K562 (cell line): ENCODE data around the gene USP48. TPM values are rescaled to one million over a fixed set of nuclear protein-coding genes. Genes with fewer than 3 reads are reported as not detected.

Experiments
- ARID1B ChIP-seq: fragments of 450-650 bp; IDR thresholded peaks from 2 replicates; pipeline ENCODE4 v1.6.1; 2016; ENCODE audit warnings: antibody characterized with exemption, mild to moderate bottlenecking, inconsistent platforms
- EWSR1 ChIP-seq: fragments of 450-650 bp; IDR thresholded peaks from 2 replicates; pipeline ENCODE4 v1.6.1; 2018; ENCODE audit warnings: borderline replicate concordance, mild to moderate bottlenecking, low read depth, moderate library complexity; ENCODE audit not compliant: partially characterized antibody
- HDGF ChIP-seq: fragments of 450-650 bp; IDR thresholded peaks from 2 replicates; pipeline ENCODE4 v1.6.1; 2016
- HNRNPL ChIP-seq: fragments of 200-400 bp; formaldehyde crosslinking; IDR thresholded peaks from 2 replicates; pipeline ENCODE4 v1.6.1; 2017; ENCODE audit warnings: low read depth, mild to moderate bottlenecking, low read length
- KAT7 ChIP-seq: sonication (generic); formaldehyde crosslinking; IDR thresholded peaks from 2 replicates; pipeline ENCODE4 v1.8.0; 2022; ENCODE audit warnings: missing genetic modification reagents, mild to moderate bottlenecking, borderline replicate concordance
- KDM5B ChIP-seq: fragments of 200-600 bp; sonication (generic); IDR thresholded peaks from 2 replicates; pipeline ENCODE4 v1.6.1; 2012; ENCODE audit warnings: low read depth, mild to moderate bottlenecking, moderate library complexity, low read length, control low read depth, inconsistent platforms; ENCODE audit not compliant: insufficient replicate concordance
- KLF1 ChIP-seq: fragments of 450-650 bp; IDR thresholded peaks from 2 replicates; pipeline ENCODE4 v1.6.1; 2016; ENCODE audit warnings: missing genetic modification characterization, missing compliant biosample characterization
- L3MBTL2 ChIP-seq: fragments of 450-650 bp; IDR thresholded peaks from 2 replicates; pipeline ENCODE4 v1.6.1; 2016; ENCODE audit warnings: mild to moderate bottlenecking, moderate library complexity
- NELFE ChIP-seq: IDR thresholded peaks from 2 replicates; pipeline ENCODE4 v1.6.1; 2011; ENCODE audit warnings: mild to moderate bottlenecking; ENCODE audit not compliant: insufficient read depth, insufficient read length
- NFYB ChIP-seq: IDR thresholded peaks from 2 replicates; pipeline ENCODE4 v1.6.1; 2011; ENCODE audit warnings: mild to moderate bottlenecking, moderate library complexity; ENCODE audit not compliant: insufficient read length; ENCODE audit errors: extremely low read depth
- OTX1 ChIP-seq: fragments of 450-650 bp; formaldehyde crosslinking; IDR thresholded peaks from 2 replicates; pipeline ENCODE4 v1.4.0; 2022; ENCODE audit warnings: mild to moderate bottlenecking
- PHB ChIP-seq: fragments of 250-450 bp; sonication (Bioruptor Pico); IDR thresholded peaks from 2 replicates; pipeline ENCODE4 v1.5.0; 2021
- PTBP1 ChIP-seq: fragments of 200-400 bp; formaldehyde crosslinking; IDR thresholded peaks from 2 replicates; pipeline ENCODE4 v1.6.1; 2017; ENCODE audit warnings: low read depth, low read length
- RFX5 ChIP-seq: IDR thresholded peaks from 2 replicates; pipeline ENCODE4 v1.6.1; 2011; ENCODE audit warnings: low read depth, mild to moderate bottlenecking, improper control_type of control experiment, low read length
- SMARCA4 ChIP-seq: fragments of 450-650 bp; IDR thresholded peaks from 2 replicates; pipeline ENCODE4 v1.6.1; 2016
- TGIF2 ChIP-seq: sonication (generic); formaldehyde crosslinking; IDR thresholded peaks from 2 replicates; pipeline ENCODE4 v1.8.1; 2022; ENCODE audit warnings: mild to moderate bottlenecking, missing genetic modification reagents, moderate library complexity
- ZKSCAN1 ChIP-seq: fragments of 150-350 bp; IDR thresholded peaks from 2 replicates; pipeline ENCODE4 v1.6.1; 2016; ENCODE audit warnings: low read depth, low read length
- ZNF197 ChIP-seq: fragments of 200-800 bp; sonication (Bioruptor generic); IDR thresholded peaks from 2 replicates; pipeline ENCODE4 v1.6.1; 2016; ENCODE audit warnings: low read depth, missing genetic modification characterization, missing compliant biosample characterization
- ZNF232 ChIP-seq: sonication (generic); formaldehyde crosslinking; IDR thresholded peaks from 2 replicates; pipeline ENCODE4 v1.8.0; 2022; ENCODE audit warnings: mild to moderate bottlenecking, missing genetic modification reagents
- ZNF699 ChIP-seq: fragments of 250-450 bp; sonication (Bioruptor Pico); IDR thresholded peaks from 2 replicates; pipeline ENCODE4 v1.8.0; 2021; ENCODE audit warnings: mild to moderate bottlenecking, moderate library complexity; ENCODE audit not compliant: insufficient replicate concordance
- ZNF79 ChIP-seq: fragments of 250-450 bp; sonication (Bioruptor Pico); IDR thresholded peaks from 2 replicates; pipeline ENCODE4 v1.4.0; 2020; ENCODE audit warnings: low read depth, mild to moderate bottlenecking, moderate library complexity
- polyA plus RNA-seq, 8 experiments: library from polyadenylated mRNA; depleted of rRNA in 4 of 8; stranded (reverse) in 5 of 8; unstranded in 3 of 8; fragments of >200 nt; fragmentation: Nextera tagmentation in 2 of 8; fragmentation: Illumina TruSeq in 1 of 8; extraction: Ambion mirVana in 2 of 8; extraction: Trizol in 1 of 8; gene quantifications; 2 replicates each; pipeline versions ENCODE4 v1.2.1 to v1.2.3, GENCODE V29; 2011 to 2014; ENCODE audit warnings: inconsistent platforms in 1 of 8, missing spikeins in 1 of 8
- total RNA-seq, 7 experiments: library from RNA; depleted of rRNA in 6 of 7; stranded (reverse); fragments of >200 nt in 6 of 7; fragmentation: Illumina TruSeq in 2 of 7; extraction: Trizol in 2 of 7; gene quantifications; 2 replicates each; pipeline versions ENCODE4 v1.2.1 to v1.2.3, GENCODE V29; 2011 to 2021; ENCODE audit warnings: low replicate concordance in 1 of 7
- TF ChIP-seq, protein P1 (sequence below): sonication (generic); formaldehyde crosslinking; IDR thresholded peaks from 2 replicates; pipeline ENCODE4 v1.9.0; 2022; ENCODE audit warnings: mild to moderate bottlenecking, missing genetic modification reagents
- TF ChIP-seq, protein P2 (sequence below): fragments of 450-650 bp; IDR thresholded peaks from 2 replicates; pipeline ENCODE4 v1.6.1; 2017; ENCODE audit warnings: antibody characterized with exemption, mild to moderate bottlenecking
- TF ChIP-seq, protein P3 (sequence below): fragments of 200-800 bp; sonication (Bioruptor generic); IDR thresholded peaks from 2 replicates; pipeline ENCODE4 v1.6.1; 2017; ENCODE audit warnings: missing genetic modification characterization, missing compliant biosample characterization

The USP48 gene
- total and polyA plus RNA-seq, 9 of the 15 experiments (the other 6 are each of a cell fraction or from before 2014, with no cell fraction given): 23.3 to 123 (median 106) TPM

DNA sequence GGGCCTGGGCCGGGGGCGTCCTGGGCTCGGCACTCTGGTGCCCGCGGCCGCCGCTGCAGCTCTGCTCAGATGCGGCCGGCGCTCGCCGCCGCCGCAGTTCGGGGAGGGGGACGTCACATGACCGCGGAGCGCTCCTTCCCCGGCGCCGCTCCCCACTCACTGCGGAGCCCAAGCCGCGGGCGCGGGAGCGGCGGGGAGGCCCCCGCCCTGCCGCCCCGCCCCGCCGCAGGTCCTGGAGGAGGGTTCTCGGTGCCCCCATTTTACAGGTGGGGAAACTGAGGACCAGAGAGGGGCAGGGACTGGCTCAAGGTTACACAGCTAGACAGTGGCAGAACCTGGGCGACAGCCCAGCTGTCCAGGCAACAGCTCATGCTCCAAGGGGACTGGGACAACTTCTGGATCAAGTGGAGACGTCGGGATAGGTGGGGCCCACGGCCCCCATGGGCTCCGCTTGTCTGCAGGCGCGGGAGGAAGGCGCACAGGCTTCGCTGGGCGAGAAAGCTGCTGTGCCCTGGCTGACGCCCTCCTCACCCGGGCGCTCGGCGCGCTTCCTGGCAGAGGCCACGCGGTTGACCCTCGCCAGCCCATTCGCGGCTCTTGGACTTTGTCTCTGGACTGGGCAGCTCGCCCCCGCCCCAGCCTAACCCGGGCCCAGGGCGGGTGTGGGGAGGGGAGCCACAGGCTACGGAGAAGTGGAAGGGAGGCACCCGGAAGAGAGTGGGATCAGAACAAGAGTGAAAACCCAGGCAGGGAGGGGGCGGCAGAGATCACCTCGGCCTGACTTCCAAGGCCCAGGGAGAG, 113.5 kb downstream of the USP48 start, which contains the start of gene RAP1GAP (continued):
- TF ChIP-seq KLF1 (tag) (peak; percentile 75), ZKSCAN1 (no peak; the same call in 1 of the 2 replicates), NELFE (no peak), ZNF197 (CRISPR knock-in tag) (0 out of 2 replicates have a peak, but pooled peaks have one; percentile 22), ZNF79 (CRISPR knock-in tag) (no peak), NFYB (no peak), EWSR1 (no peak), PTBP1 (peak; percentile 90), PHB (CRISPR knock-in tag) (peak; percentile 81; the same call in 1 of the 2 replicates), ZNF232 (CRISPR knock-in tag) (no peak; the same call in 1 of the 2 replicates), RFX5 (no peak), SMARCA4 (peak; percentile 62), ZNF699 (CRISPR knock-in tag) (no peak), HDGF (no peak), OTX1 (CRISPR knock-in tag) (peak; percentile 86), HNRNPL (peak; percentile 97), ARID1B (0 out of 2 replicates have a peak, but pooled peaks have one; percentile 54), KAT7 (peak; percentile 94), KDM5B (peak; percentile 45), TGIF2 (CRISPR knock-in tag) (peak; percentile 64; the same call in 1 of the 2 replicates), L3MBTL2 (peak; percentile 72)
- TF ChIP-seq, protein P1, sequence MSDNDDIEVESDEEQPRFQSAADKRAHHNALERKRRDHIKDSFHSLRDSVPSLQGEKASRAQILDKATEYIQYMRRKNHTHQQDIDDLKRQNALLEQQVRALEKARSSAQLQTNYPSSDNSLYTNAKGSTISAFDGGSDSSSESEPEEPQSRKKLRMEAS (CRISPR knock-in tag): peak; percentile 86
- TF ChIP-seq, protein P2, sequence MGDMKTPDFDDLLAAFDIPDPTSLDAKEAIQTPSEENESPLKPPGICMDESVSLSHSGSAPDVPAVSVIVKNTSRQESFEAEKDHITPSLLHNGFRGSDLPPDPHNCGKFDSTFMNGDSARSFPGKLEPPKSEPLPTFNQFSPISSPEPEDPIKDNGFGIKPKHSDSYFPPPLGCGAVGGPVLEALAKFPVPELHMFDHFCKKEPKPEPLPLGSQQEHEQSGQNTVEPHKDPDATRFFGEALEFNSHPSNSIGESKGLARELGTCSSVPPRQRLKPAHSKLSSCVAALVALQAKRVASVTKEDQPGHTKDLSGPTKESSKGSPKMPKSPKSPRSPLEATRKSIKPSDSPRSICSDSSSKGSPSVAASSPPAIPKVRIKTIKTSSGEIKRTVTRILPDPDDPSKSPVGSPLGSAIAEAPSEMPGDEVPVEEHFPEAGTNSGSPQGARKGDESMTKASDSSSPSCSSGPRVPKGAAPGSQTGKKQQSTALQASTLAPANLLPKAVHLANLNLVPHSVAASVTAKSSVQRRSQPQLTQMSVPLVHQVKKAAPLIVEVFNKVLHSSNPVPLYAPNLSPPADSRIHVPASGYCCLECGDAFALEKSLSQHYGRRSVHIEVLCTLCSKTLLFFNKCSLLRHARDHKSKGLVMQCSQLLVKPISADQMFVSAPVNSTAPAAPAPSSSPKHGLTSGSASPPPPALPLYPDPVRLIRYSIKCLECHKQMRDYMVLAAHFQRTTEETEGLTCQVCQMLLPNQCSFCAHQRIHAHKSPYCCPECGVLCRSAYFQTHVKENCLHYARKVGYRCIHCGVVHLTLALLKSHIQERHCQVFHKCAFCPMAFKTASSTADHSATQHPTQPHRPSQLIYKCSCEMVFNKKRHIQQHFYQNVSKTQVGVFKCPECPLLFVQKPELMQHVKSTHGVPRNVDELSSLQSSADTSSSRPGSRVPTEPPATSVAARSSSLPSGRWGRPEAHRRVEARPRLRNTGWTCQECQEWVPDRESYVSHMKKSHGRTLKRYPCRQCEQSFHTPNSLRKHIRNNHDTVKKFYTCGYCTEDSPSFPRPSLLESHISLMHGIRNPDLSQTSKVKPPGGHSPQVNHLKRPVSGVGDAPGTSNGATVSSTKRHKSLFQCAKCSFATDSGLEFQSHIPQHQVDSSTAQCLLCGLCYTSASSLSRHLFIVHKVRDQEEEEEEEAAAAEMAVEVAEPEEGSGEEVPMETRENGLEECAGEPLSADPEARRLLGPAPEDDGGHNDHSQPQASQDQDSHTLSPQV: no peak
- TF ChIP-seq, protein P3, sequence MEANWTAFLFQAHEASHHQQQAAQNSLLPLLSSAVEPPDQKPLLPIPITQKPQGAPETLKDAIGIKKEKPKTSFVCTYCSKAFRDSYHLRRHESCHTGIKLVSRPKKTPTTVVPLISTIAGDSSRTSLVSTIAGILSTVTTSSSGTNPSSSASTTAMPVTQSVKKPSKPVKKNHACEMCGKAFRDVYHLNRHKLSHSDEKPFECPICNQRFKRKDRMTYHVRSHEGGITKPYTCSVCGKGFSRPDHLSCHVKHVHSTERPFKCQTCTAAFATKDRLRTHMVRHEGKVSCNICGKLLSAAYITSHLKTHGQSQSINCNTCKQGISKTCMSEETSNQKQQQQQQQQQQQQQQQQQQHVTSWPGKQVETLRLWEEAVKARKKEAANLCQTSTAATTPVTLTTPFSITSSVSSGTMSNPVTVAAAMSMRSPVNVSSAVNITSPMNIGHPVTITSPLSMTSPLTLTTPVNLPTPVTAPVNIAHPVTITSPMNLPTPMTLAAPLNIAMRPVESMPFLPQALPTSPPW (CRISPR knock-in tag): peak; percentile 95
